ENCODE measurements around the gene RESF1.
"Not testable (repeated sequence)": the region's sequence is repeated elsewhere in the genome, so short reads cannot be mapped to it uniquely, and the experiment has no call there.

Gene RESF1, protein sequence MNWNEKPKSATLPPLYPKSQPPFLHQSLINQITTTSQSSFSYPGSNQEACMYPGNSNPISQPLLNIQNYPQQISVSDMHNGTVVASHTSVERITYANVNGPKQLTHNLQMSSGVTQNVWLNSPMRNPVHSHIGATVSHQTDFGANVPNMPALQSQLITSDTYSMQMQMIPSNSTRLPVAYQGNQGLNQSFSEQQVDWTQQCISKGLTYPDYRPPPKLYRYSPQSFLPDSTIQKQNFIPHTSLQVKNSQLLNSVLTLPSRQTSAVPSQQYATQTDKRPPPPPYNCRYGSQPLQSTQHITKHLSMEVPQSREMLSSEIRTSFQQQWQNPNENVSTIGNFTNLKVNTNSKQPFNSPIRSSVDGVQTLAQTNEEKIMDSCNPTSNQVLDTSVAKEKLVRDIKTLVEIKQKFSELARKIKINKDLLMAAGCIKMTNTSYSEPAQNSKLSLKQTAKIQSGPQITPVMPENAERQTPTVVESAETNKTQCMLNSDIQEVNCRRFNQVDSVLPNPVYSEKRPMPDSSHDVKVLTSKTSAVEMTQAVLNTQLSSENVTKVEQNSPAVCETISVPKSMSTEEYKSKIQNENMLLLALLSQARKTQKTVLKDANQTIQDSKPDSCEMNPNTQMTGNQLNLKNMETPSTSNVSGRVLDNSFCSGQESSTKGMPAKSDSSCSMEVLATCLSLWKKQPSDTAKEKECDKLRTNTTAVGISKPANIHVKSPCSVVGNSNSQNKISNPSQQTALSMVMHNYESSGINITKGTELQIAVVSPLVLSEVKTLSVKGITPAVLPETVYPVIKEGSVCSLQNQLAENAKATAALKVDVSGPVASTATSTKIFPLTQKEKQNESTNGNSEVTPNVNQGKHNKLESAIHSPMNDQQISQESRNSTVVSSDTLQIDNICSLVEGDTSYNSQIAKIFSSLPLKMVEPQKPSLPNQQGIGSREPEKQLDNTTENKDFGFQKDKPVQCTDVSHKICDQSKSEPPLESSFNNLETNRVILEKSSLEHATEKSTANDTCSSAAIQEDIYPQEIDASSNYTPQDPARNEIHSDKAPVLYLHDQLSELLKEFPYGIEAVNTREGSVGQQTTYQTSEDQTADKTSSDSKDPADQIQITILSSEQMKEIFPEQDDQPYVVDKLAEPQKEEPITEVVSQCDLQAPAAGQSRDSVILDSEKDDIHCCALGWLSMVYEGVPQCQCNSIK (N-terminal part only)

DNA sequence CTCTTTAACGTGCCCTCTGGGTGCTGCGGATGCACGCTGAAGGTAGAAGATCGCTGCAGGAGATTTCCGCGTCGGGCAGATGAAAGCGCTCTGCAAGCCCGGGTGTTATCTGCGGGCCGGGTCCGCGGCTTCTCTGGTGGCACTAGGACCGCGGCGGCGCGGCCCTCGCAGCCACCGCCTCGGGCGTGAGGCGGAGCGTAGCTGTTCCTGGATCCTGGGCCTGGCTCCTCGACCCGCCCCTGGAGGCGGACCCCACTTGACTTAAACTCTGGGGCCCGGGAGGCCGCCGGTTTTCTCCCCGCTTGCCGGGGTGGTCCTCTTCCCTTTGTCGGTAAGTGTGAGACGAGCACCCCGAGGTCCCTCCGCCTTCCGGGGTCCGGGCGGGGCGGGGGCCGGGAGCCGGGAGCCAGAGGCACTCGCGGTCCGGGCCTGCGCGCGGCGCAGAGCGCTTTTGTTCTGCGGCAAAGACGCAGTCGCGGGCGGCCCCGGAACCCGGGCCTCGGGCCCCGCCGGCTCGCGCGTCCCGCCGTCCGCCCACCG is at the start of gene RESF1:
RESF1 (plus strand) TSS at position 255 of the 540 bp plus-strand sequence. CDS start 21,541 bp downstream, outside the sequence.
- peak; percentile 73 to 75 for DNase-seq

DNA sequence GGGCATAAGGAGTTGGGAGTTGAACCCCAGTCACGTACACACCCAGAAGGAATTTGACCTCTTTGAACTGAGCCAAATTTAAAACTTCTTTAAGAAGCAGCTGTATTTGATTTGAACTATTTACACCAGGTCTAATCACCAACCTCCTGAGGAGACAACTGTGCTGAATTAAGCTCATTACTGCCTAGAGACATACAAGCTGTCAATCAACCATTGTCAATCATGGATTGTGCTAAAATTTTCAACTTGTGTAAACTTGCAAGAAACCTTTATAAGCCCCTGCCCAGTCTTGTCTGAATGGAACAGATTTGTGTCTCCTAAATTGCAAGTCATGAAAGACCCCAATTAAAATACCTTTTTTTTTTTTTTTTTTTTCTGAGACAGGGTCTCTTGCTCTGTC is 44.3 kb upstream of the RESF1 start:
- DNase-seq = no peak

DNA sequence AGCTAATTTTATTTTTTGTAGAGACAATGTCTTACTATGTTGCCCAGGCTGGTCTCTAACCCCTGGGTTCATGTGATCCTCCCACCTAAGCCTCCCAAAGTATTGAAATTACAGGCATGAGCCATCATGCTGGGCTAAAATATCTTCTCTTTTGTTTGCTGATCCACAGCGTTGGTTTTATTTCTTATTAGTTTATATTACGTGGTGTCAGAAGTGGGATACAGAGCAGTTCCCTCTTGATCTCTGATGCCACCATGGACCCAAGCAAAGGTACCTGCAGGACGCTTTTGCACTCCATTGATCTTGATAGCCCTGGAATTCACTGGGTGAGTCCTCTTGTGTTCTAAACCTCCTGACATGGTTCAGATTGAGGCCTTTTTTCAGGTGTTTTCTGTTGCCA is 43.8 kb upstream of the RESF1 start:
- no peak for DNase-seq

DNA sequence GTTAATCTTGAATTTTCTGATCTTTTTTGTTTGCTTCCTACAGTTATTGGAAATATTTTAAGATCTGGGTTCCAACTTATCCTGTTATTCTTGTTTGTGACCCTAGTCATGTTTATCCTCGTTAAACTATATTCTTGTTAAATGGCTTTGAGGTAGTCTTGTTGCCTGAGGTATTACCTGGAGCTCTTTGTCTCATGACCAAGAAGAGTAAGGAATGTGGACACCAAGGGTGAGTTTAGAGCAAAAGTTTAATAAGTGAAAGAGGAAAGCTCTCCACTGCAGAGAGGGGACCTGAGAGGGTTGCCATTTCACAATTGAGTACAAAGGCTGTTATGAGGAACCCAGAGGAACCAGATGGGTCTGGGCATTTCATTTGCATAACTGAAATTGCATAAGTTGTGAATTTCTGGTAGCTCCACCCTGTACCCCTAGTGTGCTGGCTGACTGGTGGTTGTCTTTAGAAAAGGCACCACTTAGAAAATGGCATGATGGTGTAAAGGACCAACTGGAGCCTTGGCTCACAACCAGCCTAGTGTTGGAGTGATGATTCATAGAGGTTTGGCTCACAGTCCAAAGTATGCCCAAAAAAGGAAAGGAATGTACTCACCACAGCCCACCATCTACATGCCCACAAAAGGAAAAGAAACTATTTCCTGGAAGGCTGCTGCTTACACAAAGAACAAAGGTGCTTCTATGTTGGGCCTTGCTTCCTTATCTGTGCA is 36.7 kb upstream of the RESF1 start:
- no peak for DNase-seq

DNA sequence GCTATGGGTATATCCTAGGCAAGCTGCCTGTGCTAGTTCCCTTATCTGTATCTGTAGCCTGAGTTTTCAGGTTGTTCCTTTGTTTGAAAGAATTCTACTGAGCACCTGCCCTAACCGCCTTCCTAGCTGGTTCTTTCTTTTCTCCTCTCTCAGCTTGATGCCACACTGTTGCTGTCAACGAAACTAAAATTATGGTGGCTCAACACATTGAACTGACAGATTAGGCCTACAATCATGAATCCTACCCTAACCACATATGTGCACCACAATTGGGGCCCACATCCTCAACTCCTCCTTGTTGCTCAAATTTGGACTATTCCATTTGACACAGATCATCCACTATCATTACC is 36.2 kb upstream of the RESF1 start:
- no peak for DNase-seq

DNA sequence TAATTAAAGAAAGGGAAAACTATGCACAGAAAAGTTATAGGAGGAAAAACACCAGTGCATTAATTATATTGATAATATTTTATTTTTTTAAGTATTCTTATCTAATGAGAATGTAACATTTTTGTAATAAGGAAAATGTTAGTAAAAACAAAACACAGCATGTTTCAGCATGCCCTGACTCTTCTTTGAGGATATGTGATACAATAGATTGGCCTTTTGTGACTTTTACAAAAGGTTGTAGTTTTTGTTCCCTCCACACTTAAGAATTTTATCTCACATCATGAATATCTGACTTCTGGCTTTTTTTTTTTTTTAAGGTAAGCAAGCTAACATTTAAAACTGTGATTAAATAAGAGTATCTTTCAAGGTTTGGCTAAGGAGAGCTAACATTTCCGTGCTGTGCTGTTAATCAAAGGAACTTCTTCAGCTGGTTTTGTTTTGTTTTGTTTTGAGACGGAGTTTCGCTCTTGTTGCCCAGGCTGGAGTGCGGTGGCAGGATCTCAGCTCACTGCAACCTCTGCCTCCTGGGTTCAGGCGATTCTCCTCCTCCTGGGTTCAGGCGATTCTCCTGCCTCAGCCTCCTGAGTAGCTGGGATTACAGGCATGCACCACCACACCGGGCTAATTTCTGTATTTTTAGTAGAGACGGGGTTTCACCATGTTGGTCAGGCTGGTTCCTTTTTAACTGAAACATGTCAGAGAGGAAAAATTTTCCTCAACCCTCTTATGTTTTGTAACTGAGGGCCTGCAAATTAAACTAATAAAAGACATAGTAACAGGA is 30.8 kb upstream of the RESF1 start:
- no peak for DNase-seq

DNA sequence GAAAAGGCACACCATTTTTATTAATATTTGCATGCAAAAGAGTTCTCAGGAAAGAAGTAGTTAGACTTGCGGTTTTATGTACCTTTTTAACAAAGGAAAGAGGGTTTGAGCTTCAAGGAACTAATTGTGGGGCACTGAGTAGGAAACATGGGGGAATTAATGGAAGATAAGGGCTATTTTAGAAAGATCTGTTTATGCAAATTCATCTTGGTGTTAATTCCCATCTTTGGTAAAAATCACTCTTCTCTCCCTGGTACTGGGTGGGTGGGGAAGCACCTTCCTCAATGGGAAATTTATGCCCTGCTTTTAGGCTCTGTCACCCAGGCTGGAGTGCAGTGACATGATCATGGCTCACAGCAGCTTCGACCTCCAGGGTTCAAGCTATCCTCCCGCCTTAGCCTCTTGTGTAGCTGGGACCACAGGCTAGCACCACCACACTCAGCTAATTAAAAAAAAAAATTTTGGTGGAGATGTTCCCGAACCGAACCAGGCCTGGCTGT is 30.1 kb upstream of the RESF1 start:
- DNase-seq = no peak

DNA sequence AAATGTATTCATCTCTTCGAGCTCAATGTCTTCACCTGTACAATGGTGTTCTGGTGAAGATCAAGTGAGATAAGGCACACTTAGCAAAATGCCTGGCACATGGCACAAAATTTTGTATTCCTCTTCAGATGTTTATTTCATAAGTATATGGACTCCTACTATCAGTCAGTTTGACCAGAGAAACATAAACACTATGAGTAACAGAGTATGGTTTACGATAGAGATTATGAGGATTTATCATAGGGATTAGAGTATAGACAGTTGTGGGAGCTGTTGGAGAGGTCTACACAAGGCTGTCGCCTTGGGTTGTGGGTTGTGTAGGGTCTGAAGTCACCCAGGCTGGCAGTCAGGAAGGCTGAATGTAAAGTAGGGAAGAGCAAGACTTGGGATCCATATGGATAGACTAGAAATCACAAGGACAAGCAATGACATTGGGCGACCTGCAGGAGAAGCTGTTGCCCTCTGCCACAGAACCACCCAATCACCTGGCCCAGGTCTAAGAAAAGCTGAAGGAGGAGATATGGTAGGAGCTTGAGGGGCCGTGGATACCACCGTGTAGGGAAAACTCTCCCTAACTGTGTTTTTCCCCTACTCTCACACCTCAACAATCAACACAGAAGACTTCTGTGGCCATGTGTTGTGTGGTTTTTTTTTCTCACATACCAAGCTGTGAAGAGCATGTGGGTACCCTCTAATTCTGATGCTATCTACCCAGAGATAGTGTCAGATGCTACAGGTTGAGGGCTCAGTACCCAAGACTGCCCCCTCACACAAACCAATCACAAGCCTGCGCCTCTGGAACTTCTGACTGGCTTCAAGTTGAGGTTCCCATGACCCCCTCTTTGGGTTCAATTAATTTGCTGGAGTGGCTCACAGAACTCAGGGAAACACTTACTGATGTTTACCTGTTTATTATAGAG is 27.2 kb upstream of the RESF1 start:
- DNase-seq = no peak

DNA sequence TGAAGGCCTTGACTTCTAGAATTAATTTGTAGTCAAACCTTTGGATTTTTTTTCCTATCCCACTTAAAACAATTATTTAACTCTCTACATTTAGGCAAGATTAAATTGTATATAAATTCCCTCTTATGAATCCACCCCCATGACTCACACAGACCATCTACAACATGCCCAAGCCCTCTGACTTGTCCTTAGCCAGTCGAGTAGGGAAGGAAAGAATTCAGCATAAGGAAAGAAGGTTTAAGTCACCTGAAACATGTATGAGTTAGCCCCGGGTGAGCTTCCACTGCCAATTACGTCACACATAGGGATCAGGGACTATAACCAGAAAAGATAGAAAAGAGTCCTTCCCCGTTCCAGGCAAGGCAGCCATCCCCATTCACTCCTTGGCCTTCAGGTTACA is 14.9 kb upstream of the RESF1 start:
- no peak for DNase-seq

DNA sequence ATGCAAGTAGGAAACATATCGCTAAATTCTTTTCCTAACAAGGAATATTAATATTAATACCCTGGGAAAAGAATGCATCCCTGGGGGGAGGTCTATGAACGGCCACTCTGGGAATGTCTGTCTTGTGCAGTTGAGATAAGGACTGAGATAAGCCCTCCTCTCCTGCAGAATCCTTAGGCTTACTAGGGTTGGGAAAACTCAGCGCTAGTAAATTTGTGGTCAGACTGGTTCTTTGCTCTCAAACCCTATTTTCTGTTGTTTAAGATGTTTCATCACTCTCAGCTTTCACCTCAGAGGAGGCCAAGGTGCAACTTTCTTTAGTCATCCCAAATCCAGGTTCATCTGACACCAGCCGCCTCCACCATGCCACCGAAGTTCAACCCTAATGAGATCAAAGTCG is 11.2 kb upstream of the RESF1 start:
- DNase-seq = no peak

DNA sequence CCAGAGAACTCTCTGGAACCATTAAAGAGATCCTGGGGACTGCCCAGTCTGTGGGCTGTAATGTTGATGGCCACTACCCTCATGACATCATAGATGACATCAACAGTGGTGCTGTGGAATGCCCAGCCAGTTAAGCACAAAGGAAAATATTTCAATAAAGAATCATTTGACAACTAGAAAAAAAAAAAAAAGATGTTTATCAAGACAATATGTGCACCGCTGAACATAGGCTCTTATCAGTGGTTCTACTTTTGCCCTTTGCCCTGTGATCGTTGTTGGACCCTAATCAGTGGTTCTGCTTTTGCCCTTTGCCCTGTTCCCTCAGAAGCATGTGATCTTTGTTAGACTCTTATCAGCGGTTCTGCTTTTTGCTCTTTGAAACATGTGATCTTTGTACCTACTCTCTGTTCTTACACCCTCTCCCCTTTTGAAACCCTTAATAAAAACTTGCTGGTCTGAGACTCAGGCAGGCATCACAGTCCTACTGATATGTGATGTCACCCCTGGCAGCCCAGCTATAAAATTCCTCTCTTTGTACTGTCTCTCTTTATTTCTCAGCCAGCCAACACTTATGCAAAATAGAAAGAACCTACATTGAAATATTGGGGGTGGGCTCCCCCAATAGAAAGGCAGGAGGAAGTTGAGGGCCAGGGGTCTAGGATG is 10.4 kb upstream of the RESF1 start:
- DNase-seq = not testable (repeated sequence)

DNA sequence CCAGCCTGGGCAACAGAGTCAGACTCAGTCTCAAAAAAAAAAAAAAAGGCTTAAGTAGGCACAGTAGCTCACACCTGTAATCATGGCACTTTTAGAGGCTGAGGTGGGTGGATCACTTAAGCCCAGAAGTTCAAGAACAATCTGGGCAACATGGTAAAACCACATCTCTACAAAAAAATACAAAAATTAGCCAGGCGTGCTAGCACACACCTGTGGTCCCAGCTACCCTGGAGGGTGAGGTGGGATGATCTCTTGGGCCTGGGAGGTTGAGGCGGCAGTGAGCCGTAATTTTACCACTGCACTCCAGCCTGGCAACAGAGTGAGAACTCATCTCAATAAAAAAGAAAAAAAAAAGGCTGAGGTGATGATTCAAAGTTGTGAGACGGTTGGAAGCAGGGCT is 9.1 kb upstream of the RESF1 start:
- DNase-seq = no peak

DNA sequence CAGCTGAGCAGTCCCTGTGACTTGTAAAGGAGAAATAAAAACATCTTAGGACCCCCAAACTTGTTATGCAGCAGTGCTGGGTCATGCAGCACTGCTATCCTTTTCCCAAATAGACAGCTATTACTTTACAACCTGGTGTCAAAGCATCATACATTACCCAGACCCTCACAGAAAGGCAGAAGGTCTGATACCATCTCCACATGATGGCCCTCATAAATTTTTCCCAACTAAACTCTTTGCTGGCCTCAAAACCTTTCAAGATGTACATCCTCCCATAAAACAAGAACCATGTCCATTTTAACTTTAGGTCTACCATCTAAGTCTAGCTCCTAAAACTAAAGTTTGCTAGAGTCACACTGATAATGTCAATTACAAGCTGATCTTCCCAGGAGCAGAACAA is 8.7 kb upstream of the RESF1 start:
- no peak for DNase-seq

DNA sequence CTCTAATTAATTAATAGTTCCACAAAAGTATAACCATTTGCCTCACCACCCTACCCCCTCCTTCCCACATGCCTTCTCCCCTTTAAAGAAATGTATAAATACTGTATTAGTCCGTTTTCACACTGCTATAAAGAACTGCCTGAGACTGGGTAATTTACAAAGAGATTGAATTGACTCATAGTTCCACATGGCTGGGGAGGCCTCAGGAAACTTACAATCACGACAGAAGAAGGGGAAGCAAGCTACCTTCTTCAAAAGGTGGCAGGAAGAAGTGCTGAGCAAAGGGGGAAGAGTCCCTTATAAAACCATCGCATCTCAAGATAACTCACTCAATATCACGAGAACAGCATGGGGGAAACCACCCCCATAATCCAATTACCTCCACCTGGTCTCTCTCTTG is 8.2 kb upstream of the RESF1 start:
- no peak for DNase-seq

DNA sequence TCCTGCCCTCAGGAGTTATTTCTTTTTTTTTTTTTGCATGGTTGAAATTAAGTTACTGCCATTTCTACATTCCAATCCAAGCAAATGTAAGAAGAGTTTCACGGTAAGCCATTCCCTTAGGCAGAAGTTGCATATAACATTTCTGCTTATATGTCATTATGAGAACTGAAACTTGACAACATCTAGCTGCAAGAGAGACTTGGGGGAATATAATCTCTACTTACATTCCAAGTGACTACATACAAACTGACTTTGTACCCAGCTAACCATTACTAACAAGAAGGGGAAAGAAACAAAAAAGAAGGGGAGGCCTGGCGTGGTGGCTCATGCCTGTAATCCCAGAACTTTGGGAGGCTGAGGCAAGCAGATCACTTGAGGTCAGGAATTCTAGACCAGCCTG is 7.3 kb upstream of the RESF1 start:
- no peak for DNase-seq

DNA sequence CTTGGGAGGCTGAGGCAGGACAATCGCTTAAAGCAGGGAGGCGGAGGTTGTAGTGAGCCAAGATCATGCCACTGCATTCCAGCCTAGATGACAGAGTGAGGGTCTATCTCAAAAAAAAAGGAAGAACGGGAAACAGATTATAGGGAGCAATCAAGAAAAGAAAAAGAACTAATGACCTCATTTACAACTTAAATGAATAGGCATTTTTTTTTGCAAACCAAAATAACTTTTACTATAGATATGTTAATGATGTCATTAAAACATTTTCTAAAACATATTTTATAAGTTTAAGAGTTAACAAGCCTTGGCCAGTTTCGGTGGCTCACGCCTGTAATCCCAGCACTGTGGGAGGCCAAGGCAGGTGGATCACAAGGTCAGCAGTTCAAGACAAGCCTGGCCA is 6.8 kb upstream of the RESF1 start:
- no peak for DNase-seq

DNA sequence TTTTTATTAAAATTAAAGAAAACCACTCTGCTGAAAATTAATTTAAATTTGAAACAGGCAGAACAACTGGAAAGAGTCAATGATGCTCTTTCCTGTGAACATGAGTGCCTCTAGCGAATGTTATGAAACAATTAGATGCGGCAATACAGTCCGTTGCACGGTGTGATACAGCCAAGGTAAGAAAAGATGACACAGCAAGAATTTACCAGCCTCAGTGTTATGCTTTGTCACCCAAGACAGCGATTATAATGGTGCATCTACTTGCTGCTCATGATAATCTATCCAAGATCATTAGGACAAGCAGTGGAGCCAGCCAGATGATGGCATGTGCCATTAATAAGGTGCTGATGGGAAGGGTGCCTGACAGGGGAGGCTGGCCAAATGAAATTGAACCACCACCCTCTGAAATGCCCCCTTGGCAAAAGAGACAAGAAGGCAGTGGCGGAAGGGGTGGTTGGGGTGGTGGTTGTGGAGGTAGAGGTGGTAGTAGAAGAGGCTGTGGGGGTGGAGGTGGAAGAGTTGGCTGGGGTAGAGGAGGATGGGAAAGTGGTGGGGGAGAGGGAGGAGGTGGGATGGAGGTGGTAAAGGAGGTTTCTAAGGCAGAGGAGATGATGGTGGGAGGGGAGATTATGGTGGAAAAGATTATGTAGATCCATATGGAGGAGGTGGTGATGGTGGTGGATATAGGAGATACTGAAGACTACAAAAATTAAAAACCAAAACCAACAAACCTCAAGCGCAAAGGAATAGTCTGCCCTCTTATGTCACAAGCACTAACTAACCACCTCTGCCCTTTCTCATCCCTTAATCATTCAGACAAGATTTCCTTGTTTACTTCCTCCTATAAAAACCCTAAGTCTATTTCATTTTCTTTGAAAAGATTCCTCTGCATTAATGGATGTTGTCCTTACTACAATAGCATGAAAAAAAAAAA is 4.0 kb upstream of the RESF1 start:
- DNase-seq = no peak

DNA sequence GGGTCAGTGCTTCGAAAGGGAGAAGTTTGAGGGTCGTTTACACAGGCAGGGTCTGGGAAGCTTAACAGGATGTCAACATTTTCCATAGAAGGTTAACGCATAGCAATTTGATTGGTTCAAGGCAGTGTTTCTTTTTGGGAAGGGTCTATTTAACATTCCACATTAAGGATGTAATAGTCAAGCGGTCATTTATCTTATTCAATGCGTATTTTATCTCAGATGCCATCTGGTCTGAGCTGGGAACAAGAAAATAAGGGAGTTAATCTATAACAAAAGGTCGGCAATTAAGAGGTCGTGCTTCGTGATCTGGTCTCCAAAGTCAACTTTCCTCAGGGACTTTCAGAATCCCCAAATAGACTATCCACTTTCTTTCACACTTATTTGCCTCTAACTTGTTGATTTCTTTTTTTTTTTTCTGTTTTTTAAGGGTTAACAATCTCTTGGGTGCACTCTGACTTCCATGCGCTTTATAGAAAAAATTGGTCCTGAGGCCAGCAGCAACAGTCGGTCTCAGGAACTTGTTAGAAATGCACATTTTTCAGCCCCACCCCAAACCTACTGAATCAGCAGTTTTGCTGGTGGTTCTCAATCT is 550 bp upstream of the RESF1 start:
- no peak for DNase-seq

Measured in stimulated activated CD4-positive, alpha-beta T cell treated with anti-CD3 and anti-CD28 coated beads, Interleukin-2, amount 100 ng/mL, for 48 hours (primary cell).